ENCODE results near the gene NXPE1.

NXPE1 gene

GRCh38 chr11:114562166-114562916 lies 2.7 kb upstream of the NXPE1 start:
- DNase-seq (ENCODE audit: low spot score), result no peak

GRCh38 chr11:114556135-114556534 lies 3.5 kb downstream of the NXPE1 start:
- DNase-seq (ENCODE audit: low spot score), result no peak

- no peak for DNase-seq (ENCODE audit: low spot score)
Measured at GRCh38 chr11:114553642-114554041, 6.0 kb downstream of the NXPE1 start.

GRCh38 chr11:114551060-114551459 lies 8.6 kb downstream of the NXPE1 start:
- no peak for DNase-seq (ENCODE audit: low spot score)

GRCh38 chr11:114525682-114526081 lies 34.0 kb downstream of the NXPE1 start:
- DNase-seq (ENCODE audit: low spot score), result no peak

- no peak for DNase-seq (ENCODE audit: low spot score)
Measured at GRCh38 chr11:114524122-114524521, 35.6 kb downstream of the NXPE1 start.

- DNase-seq (ENCODE audit: low spot score), result no peak
Measured at GRCh38 chr11:114522818-114523217, 36.9 kb downstream of the NXPE1 start.

GRCh38 chr11:114511538-114511937 lies 48.1 kb downstream of the NXPE1 start:
- no peak for DNase-seq (ENCODE audit: low spot score)

- DNase-seq (ENCODE audit: low spot score), result no peak
Measured at GRCh38 chr11:114511079-114511478, 48.6 kb downstream of the NXPE1 start.

GRCh38 chr11:114501901-114502300 lies 57.8 kb downstream of the NXPE1 start:
- DNase-seq (ENCODE audit: low spot score), result no peak

GRCh38 chr11:114499756-114500155 lies 59.9 kb downstream of the NXPE1 start:
- no peak for DNase-seq (ENCODE audit: low spot score)

- DNase-seq (ENCODE audit: low spot score), result no peak
Measured at GRCh38 chr11:114496915-114497314, 62.8 kb downstream of the NXPE1 start.

GRCh38 chr11:114483929-114484328 lies 75.8 kb downstream of the NXPE1 start:
- no peak for DNase-seq (ENCODE audit: low spot score)

GRCh38 chr11:114482114-114482513 lies 77.6 kb downstream of the NXPE1 start:
- no peak for DNase-seq (ENCODE audit: low spot score)

GRCh38 chr11:114479331-114479730 lies 80.3 kb downstream of the NXPE1 start:
- DNase-seq (ENCODE audit: low spot score), result no peak

GRCh38 chr11:114478768-114479167 lies 80.9 kb downstream of the NXPE1 start:
- no peak for DNase-seq (ENCODE audit: low spot score)

GRCh38 chr11:114478001-114478410 lies 81.7 kb downstream of the NXPE1 start:
- no peak for DNase-seq (ENCODE audit: low spot score)

- DNase-seq (ENCODE audit: low spot score), result no peak
Measured at GRCh38 chr11:114472661-114473060, 87.0 kb downstream of the NXPE1 start.
